SH-SY5Y (cell line): ENCODE data around the gene ZNF324B.

Experiments used
- GATA2 ChIP-seq: IDR thresholded peaks from 2 replicates; pipeline ENCODE4 v1.6.1; 2011; ENCODE audit warnings: mild to moderate bottlenecking, low read depth, low read length
- GATA3 ChIP-seq: IDR thresholded peaks from 2 replicates; pipeline ENCODE4 v1.6.1; 2011; ENCODE audit warnings: low read depth, mild to moderate bottlenecking, low read length, moderate library complexity

Gene ZNF324B

DNA sequence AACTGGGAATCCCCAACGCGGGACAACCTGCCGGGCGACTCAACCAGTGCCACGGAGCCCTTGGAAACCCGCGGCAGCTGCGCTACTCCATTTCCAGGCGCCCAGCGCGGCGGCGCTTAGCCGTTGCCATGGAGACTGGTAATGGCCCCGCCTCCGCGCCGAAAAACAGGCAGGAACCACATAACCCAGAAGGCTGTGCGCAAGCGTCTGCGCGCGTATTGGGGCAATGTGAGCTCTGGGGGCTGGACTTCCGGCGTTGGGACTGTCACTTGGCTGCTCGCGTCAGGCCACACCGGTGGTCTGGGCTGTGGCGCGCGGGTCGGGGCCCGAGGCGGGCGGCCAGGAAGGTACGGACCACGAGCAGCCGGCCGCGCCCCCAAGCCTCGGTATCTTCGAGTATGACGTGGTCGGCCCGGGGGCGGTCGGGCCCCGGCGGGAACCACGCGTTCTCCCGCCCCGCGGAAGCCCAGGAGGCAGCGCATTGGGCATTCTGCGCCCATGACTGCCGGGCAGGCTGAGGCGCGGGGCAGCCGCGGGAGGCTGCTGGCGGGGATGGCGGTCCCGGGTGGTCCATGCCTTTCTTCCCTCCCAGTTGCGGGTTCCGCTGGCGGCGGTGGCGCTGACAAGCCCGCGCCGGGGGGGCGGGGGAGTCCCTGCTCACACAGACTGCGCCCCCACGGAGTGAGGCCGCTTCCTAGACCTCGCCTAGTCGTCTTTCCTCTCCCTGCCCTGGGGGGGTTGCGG, at the start of gene ZNF324B:
Gene ZNF324B (plus strand): TSS at position 265 of the 744 bp plus-strand sequence. CDS start 2,080 bp downstream, outside the sequence.
- TF ChIP-seq GATA3 (no peak), GATA2 (no peak)

DNA sequence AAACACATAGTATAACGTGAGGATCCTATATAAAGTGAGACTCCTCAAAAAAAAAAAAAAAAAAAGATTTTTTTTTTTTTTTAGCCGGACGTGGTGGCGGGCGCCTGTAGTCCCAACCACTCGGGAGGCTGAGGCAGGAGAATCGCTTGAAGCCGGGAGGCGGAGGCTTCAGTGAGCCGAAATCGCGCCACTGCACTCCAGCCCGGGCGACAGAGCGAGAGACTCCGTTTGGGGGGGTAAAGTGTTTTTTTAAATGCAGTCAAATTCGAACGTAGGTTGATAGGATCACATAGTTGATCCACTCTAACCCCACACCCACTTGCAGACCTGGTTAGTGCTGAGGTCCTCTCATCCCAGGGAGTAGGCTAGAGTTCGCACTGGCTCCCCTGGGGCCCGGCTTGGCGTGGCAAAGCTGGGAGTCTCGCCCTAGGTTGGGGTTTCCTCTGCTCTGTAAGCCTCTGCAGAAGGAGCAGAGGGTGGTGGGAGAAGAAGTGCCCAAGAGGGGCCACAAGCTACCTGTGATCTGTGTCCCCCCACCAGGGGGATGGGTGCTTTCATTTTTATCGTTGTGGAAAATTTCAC, 49.5 kb upstream of the ZNF324B start:
- TF ChIP-seq GATA3 = no peak
- no peak for TF ChIP-seq GATA2

DNA sequence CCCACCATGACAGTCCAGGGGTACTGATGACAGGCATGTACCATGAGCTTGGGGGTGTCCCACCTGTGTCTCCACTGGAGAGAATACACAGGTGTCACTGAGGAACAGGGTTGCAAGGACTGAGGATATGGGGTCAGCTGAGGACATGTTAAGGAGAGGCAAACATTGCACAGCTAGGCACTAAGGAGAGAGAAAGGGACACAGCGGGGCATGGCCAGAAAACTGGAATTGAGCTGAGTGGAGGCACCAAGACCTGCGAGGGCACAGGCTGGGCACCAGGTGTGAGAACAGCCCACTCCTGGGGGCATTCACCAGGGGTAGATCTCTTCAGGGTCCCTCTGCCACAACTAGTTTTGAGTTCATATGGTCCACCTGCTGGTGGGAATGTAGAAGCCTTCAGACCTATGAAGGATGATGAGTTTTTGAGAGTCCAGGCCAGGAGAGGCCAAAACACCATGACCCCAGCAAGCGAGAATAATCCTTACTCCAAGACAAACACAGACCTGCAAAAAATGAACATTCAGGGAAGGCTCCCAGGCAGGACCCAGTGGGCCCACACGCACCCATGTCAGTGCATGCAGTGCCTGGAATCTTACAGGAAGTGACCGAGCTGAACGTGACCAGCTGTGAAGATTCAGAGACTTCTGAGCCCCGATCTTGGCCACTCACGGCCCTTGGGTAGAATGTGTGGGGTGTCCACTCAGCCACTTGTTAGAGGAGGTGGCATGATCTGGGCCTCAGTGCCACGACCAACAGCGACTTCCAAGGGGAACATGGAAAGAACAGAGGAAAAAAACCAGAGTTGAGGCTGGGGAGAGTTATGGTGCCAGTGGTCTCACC, 44.4 kb upstream of the ZNF324B start:
- TF ChIP-seq GATA3 = no peak
- no peak for TF ChIP-seq GATA2

DNA sequence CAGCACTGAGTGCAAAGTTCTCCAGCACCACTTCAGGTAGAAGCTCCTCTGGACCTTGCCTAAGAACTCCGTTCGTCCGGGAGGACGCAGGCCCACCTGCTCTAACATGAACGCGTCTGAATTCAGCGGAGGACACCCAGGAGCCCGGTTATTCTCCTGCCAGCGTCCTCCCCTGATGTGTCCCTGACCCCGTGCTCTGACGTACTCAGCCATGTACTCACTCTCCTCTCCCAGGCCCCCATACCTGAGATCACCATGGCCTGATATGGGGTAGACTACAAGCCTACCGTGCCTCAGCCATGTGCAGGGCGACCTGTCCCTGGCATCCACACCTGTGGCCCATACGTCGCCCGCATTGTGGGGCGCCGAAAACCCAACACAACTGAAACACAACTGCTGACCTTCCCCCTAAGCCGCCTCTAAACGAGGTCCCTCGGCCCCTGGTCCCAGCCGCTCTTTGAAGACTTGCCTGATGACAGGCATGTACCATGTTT, 43.7 kb upstream of the ZNF324B start:
- no peak for TF ChIP-seq GATA3
- TF ChIP-seq GATA2 = no peak

DNA sequence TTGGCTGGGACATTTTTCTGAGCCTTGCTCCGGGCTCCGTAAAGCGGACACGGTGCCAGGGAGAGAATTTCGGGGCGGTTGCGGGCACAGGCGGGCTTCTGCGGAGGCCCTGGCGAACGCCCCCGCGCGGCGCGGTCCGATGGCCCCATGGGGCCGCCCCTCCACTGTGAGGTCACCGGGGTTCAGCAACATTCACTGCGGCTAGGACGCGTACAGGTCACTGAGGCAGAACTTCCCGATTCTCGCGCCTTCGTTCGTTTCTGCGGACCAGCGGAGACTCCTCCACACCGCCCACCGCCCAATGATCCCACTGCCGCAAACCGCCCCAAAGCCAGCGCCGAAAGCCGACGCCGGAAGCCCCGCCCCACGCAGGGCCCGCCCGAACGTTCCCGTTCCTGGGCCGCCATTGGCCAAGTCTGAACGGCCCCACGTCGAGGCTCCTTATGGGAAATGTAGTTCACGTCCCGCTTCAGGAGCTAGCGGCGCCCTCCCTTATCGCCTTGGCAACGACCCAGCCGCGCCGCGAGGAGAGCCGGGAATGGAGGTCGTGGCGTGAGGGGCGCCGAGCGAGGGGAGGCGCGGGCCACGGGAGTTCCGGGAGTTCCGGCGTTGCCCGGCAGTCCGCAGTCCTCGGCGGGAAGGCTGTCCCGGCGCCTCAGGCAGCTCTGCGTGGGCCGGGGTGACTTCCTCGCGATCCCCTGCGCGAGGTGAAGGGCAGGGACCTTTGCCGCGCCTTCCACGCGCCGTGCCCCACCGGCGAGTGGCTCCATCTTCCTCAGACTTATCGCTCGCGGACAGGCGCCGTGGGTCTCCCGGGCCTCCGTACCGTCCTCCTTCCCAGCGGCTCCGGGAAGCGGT, 43.0 kb upstream of the ZNF324B start, which contains the start of gene ZNF584:
Gene ZNF584 (plus strand): TSS at position 498 of the 858 bp plus-strand sequence. CDS start 499 bp downstream, outside the sequence.
- no peak for TF ChIP-seq GATA3
- peak; percentile 4; the same call in 1 of the 2 replicates for TF ChIP-seq GATA2

DNA sequence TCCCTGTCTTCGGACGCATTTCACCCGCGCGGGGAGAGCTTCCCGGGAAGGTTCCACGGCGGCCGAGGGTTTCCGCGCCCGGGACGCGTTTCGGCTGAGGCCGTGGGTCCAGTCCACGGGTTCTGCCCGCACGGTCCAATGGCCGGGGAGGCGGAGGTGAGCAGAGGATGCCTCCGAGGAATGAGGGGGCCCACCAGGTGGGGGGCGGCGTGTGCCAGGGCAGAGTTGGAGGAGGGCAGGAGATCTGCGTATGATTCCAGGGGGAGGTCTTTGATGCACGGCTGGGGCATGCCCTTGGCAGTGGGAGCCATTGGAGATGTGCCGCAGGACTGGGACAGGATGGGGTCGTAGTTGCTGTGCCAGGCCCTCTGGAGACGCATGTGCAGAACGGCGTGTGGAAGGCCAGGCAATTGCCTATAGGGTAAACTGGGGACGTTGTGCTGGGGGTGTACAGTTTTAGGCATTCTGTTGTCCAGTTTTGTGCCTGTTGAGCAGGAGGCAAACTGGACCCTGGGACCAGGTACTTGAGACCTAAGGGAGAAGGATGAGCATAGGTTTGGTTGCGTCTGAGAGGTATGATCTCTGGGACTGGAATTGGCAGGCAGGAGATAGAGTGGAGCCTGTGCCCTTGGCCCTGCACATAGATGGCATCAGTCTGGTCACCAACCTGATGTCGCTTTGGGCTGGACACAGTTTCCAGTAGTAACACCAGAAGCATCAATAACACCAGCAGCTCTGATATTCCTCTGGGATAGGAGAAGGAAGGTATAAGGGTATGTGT, 42.2 kb upstream of the ZNF324B start:
- TF ChIP-seq GATA2 (no peak), GATA3 (no peak)

DNA sequence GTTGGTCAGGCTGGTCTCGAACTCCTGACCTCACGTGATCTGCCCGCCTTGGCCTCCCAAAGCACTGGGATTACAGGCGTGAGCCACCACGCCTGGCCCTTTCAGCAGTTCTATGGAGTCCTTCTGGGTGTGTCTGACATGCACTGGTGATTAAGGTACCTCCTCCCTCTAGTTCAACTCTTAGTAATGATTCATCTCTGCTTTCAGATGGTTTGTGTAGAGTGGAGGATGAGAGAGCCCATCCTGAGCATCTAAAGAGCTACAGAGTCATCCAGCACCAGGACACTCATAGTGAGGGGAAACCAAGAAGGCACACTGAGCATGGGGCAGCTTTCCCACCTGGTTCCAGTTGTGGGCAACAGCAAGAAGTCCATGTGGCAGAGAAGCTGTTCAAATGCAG, 34.8 kb upstream of the ZNF324B start:
- TF ChIP-seq GATA3 (no peak), GATA2 (no peak)

DNA sequence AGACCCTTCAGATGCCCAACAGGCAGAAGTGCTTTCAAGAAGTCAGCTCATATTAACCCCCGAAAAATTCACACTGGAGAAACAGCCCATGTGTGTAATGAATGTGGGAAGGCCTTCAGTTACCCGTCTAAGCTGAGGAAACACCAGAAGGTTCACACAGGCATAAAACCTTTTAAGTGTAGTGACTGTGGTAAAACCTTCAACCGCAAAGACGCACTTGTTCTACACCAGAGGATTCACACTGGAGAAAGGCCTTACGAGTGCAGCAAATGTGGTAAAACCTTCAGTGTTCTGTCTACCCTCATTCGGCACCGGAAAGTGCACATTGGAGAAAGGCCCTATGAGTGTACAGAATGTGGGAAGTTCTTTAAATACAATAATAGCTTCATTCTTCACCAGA, 34.4 kb upstream of the ZNF324B start:
- TF ChIP-seq GATA2 (no peak), GATA3 (no peak)

DNA sequence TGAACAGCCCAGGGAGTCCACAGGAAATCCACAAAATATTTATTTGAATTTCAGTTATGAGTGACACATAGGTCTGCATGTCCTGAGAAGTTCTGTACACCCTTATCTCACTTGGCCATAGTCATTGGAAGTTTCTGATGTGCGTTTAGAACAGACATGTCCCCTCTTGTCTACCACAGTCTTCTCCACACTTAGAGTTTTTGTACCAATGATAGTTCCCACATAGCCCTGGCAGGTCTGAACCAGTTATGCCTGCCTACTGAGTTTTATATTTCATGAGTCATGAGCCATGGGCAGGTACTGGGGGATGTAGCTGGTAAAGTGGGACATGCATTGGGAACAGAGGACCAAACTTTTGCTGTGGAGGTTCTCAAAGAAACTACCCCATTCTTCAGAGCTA, 22.8 kb upstream of the ZNF324B start:
- no peak for TF ChIP-seq GATA3
- TF ChIP-seq GATA2 = no peak

DNA sequence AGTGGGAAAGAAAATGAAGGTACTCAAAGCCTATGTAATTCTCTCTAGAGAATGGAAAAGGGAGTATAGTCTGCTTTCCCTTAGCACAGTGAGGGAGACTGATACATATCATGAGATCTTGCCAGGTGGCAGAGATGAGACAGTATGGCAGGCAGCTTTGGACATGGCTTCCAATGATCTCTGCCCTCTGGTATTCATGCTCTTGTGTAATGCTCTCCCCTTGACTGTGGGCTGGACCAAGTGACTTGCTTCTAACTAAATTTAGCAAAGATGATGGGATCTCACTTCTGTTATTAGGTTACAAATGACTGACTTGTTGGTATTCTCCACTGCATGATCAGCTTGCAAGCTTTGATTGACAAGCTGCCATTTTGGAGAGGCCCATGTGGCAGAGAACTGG, 21.7 kb upstream of the ZNF324B start:
- TF ChIP-seq GATA2 = no peak
- TF ChIP-seq GATA3 = no peak

DNA sequence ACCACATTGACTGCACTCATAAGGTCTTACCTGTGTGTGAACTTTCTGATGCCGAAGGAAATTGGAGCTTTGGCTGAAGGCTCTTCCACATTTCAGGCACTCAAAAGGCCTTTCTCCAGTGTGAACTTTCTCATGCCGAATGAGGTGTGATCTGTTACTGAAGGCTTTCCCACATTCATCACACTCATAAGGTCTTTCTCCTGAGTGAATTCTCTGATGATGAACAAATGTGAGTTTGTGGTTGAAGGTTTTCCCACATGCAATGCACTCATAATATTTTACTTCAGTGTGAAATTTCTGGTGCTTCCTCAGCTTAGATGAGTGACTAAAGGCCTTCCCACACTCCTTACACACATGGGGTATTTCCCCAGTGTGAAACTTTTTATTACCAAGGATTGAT, 17.2 kb upstream of the ZNF324B start:
- TF ChIP-seq GATA3 = no peak
- no peak for TF ChIP-seq GATA2
